Measurements from ENCODE around the gene VAV2. TPM values are rescaled to one million over a fixed set of nuclear protein-coding genes. Genes with fewer than 3 reads are reported as not detected.
A peak's percentile ranks its signal among the peaks of the same experiment; 100 is the strongest.

VAV2 gene
- total and polyA plus RNA-seq, 2 of the 4 experiments (the other 2 are of a cell fraction) = 10.8 to 13.4 TPM

GRCh38 chr9:133716564-133717112 lies 275.5 kb downstream of the VAV2 start:
- H2AK5ac ChIP-seq (ENCODE audit: low read depth, low read length) = no peak overlapping the region; the same call in 1 of the 2 replicates
- peaks cover 22% of the 10 kb centered on the region for H3K4me1 ChIP-seq (ENCODE audit: control insufficient read depth, insufficient read depth, low read length)
- POLR2A ChIA-PET (ENCODE audit: unreplicated experiment) = no interaction called here
- H3K14ac ChIP-seq (replicated peaks; ENCODE audit: low read depth, low read length) = no peak overlapping the region
- no peak overlapping the region for H3K4me3 ChIP-seq (ENCODE audit: insufficient read depth, low read depth, low read length)
- H3K79me1 ChIP-seq (ENCODE audit: low read depth in 1 of 2, low read length in 2 of 2) = no peaks in the 10 kb centered on the region
- H3K9ac ChIP-seq (ENCODE audit: low read depth, low read length) = no peak overlapping the region
- no peak overlapping the region for H2BK20ac ChIP-seq (ENCODE audit: low read depth, low read length)
- no peak overlapping the region for H4K5ac ChIP-seq (ENCODE audit: low read depth, low read length)
- no peak overlapping the region for H4K91ac ChIP-seq (ENCODE audit: insufficient read depth, low read depth, low read length)
- no peak overlapping the region for H3K4me2 ChIP-seq (ENCODE audit: low read depth, low read length)
- no peak overlapping the region for H2AFZ ChIP-seq (replicated peaks; ENCODE audit: low read length, poor library complexity)
- TF ChIP-seq MAFK (IDR thresholded peaks at IDR 0.05; ENCODE audit: low read depth, low read length) (no peak), BHLHE40 (IDR thresholded peaks at IDR 0.05; ENCODE audit: low read depth, low read length) (no peak), CHD1 (IDR thresholded peaks at IDR 0.05; ENCODE audit: low read depth, low read length) (no peak), NFE2L2 (IDR thresholded peaks at IDR 0.05; ENCODE audit: low read depth, low read length) (no peak), USF2 (IDR thresholded peaks at IDR 0.05; ENCODE audit: low read depth, low read length) (no peak), CEBPB (IDR thresholded peaks at IDR 0.05; ENCODE audit: low read depth, low read length) (no peak), RAD21 (IDR thresholded peaks at IDR 0.05; ENCODE audit: low read length) (no peak), FOS (IDR thresholded peaks at IDR 0.05; ENCODE audit: low read depth, low read length) (no peak), SMC3 (IDR thresholded peaks at IDR 0.05; ENCODE audit: low read depth, low read length) (no peak), MXI1 (IDR thresholded peaks at IDR 0.05; ENCODE audit: borderline replicate concordance, low read depth, low read length) (no peak), ELK1 (IDR thresholded peaks at IDR 0.05; ENCODE audit: borderline replicate concordance, low read depth, low read length) (no peak)
- intact Hi-C loops (cut with micrococcal nuclease) (no loop called here), in situ Hi-C loops (cut with MboI; ENCODE audit: low sequenced_read_pairs) (no loop called here), dilution Hi-C loops (cut with HindIII; ENCODE audit: low sequenced_read_pairs, unreplicated experiment) (no loop called here)
- H3K56ac ChIP-seq (ENCODE audit: extremely low read depth, insufficient read depth, low read length) = no peak overlapping the region
- ATAC-seq (ENCODE audit: low read depth) (no peak), DNase-seq (no peak)
- peaks cover 3% of the 10 kb centered on the region for H3K9me1 ChIP-seq (ENCODE audit: insufficient read depth, low read length)
- H3K18ac ChIP-seq (ENCODE audit: low read depth, low read length) = no peak overlapping the region
- no peak overlapping the region for H3K23ac ChIP-seq (ENCODE audit: low read depth, low read length)
- H2BK5ac ChIP-seq (ENCODE audit: low read depth, low read length, poor library complexity, severe bottlenecking) = no peak overlapping the region
- no peak overlapping the region; a peak in 1 of 4 replicates for H4K8ac ChIP-seq (ENCODE audit: low read depth in 2 of 2, low read length in 2 of 2)
- no peaks in the 10 kb centered on the region for H3K36me3 ChIP-seq (ENCODE audit: control insufficient read depth, insufficient read depth, low read length)
- H2BK15ac ChIP-seq (ENCODE audit: low read depth, low read length) = no peak overlapping the region
- no peak overlapping the region for H3K27ac ChIP-seq (ENCODE audit: insufficient read depth, low read length)
- WGBS, 2 experiments (ENCODE audit: extremely low coverage in 2 of 2, insufficient read length in 1 of 2) = 93% methylated on average over 3 of the region's 8 CpGs; no CpG with 5 or more reads in 1 of the 2 experiments
- CTCF ChIA-PET = no interaction called here
- peak overlapping the region; percentile 42 for H2AK9ac ChIP-seq (replicated peaks; ENCODE audit: low read depth, low read length, poor library complexity)
- BruUV-seq (replicated peaks) = no TSS peak
- H2BK120ac ChIP-seq (ENCODE audit: low read depth, low read length) = no peak overlapping the region; the same call in 1 of the 2 replicates
- H3K4ac ChIP-seq (ENCODE audit: low read depth, low read length) = no peak overlapping the region
- no peaks in the 10 kb centered on the region for H3K9me3 ChIP-seq (ENCODE audit: control insufficient read depth, insufficient read depth, low read length)
- H3K27me3 ChIP-seq (ENCODE audit: control insufficient read depth, insufficient read depth, low read length) = no peaks in the 10 kb centered on the region
- H4K20me1 ChIP-seq (ENCODE audit: insufficient read depth, low read length) = no peaks in the 10 kb centered on the region
